Esophagus squamous epithelium (tissue), 4 donors: ENCODE measurements around the gene NR2F2.

Experiments used
- POLR2A ChIP-seq, 4 donors: fragments of 450-650 bp; IDR thresholded peaks; one replicate each; pipeline ENCODE4 v1.6.1; 2017; ENCODE audit warnings: antibody characterized with exemption in 4 of 4, mild to moderate bottlenecking in 4 of 4, moderate library complexity in 3 of 4
- TF ChIP-seq, protein P1 (sequence below), 6 experiments: fragments of 450-650 bp in 4 of 6; fragments of 200-600 bp in 2 of 6; sonication (generic) in 2 of 6; IDR thresholded peaks; one replicate each; pipeline ENCODE4 v1.5.1; 2016 to 2019; ENCODE audit warnings: antibody characterized with exemption in 6 of 6, mild to moderate bottlenecking in 4 of 6, moderate library complexity in 4 of 6

DNA sequence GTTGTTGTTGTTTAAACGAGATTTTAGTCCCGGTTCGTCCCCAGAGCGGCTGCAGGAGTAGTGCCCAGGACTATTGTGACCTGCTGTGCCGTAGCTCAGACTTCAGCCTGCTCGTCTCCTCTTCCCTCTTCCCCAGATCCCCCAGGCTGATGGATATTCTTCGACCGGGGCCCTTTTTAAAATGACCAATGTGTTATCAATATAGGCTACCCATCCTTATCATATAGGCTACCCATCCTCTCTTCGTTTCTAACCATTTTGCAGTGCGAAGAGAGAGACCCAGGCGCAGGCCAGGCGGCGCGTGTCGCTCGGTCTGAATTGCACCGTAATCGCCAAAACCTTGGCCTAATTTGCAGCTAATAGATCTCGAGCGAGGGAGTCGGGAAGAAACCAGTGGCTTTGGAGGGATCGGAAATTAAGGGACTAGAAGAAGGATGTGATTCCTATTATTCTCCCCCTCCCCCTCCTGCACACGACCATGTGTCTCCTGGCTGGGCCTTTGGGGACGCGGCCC is 23.0 kb downstream of the NR2F2 start:
- TF ChIP-seq, protein P1, sequence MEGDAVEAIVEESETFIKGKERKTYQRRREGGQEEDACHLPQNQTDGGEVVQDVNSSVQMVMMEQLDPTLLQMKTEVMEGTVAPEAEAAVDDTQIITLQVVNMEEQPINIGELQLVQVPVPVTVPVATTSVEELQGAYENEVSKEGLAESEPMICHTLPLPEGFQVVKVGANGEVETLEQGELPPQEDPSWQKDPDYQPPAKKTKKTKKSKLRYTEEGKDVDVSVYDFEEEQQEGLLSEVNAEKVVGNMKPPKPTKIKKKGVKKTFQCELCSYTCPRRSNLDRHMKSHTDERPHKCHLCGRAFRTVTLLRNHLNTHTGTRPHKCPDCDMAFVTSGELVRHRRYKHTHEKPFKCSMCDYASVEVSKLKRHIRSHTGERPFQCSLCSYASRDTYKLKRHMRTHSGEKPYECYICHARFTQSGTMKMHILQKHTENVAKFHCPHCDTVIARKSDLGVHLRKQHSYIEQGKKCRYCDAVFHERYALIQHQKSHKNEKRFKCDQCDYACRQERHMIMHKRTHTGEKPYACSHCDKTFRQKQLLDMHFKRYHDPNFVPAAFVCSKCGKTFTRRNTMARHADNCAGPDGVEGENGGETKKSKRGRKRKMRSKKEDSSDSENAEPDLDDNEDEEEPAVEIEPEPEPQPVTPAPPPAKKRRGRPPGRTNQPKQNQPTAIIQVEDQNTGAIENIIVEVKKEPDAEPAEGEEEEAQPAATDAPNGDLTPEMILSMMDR (IDR thresholded peaks at IDR 0.05), result no peak
- TF ChIP-seq POLR2A (IDR thresholded peaks at IDR 0.05), result no peak
